Head of caudate nucleus (tissue), 42 donors: ENCODE data around the gene TOMM20.
"Not testable (repeated sequence)": the region's sequence is repeated elsewhere in the genome, so short reads cannot be mapped to it uniquely, and the experiment has no call there.

Experiments
- DNase-seq, 42 donors: peaks; one replicate each; pipeline versions ENCODE4 v3.0.0 to v3.0.0-alpha.2; 2020 to 2021; ENCODE audit warnings: mixed read lengths in 7 of 42
- intact Hi-C: fragments of 100-400 bp; cut with DNase I; formaldehyde crosslinking; loops from one replicate; pipeline ENCODE4 v1.15.0; 2022

The TOMM20 gene

DNA sequence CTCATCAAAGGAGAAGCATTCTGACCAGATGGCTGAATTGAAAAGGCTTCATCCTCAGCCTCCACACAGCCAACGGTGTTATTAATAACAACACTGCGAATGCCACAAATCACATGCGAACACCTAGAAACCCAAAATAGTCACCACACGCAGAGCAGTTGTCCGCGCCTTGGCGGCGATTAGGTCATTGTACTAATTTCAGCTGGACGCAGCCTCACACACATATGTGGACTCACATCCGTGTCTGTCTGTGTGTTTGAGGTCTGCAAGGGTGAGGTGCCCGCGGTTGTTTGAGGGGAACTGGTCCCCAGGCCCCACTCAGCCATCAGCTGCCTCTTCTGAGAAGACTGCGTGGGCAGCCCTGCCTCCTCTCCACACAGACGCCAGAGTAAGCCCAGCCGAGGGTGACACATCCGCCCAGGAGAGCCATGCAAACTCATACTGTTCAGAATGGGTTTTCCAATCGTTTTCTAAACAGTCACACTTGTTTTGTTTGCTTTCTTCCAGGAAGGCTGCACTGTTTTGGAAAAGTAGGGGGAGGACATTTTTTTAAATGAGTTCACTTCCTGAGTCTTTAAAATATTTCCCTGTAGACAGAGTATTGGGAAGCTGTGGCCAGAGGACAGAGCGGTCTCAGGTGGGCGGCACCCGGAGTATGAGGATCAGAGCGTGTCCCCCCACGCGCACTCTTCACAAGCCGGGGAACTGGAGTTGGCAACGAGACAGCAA, 53.4 kb downstream of the TOMM20 start:
- peak in 28 of 42 donors; percentile 19 to 80 (median 47) for DNase-seq
- intact Hi-C loops, result loop anchor here (5.0 kb wide), 1 partner anchor 353 kb away; no protein-coding TSS in a partner anchor

DNA sequence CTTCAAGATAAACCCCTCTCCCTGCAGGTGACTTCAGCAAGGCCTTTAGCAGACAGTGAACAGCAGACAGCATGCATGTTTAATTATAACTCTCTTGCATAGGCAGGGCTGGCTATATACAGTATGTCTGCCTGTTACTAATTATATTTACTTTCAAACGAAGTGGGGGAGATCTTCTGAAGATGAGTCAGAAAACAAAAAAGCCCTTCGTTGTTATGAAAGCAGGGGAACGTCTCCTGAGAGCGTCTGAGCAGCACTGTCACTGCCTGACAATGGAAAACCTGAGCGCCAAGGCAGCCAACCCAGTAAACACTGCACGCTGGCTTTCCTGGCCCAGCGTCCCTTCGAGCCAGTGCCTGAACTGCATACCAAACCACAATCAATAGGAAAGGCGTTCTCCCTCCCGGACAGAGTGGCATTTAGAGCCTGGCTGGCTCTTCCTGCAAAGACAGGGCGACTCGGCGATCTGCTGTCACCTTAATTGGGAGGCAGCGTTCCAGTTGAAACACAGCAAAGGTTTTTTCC, 54.1 kb downstream of the TOMM20 start:
- intact Hi-C loops, result loop anchor here (5.0 kb wide), 2 partner anchors 82 to 352 kb away; no protein-coding TSS in a partner anchor
- DNase-seq, result peak in 35 of 42 donors; percentile 23 to 74 (median 50)

DNA sequence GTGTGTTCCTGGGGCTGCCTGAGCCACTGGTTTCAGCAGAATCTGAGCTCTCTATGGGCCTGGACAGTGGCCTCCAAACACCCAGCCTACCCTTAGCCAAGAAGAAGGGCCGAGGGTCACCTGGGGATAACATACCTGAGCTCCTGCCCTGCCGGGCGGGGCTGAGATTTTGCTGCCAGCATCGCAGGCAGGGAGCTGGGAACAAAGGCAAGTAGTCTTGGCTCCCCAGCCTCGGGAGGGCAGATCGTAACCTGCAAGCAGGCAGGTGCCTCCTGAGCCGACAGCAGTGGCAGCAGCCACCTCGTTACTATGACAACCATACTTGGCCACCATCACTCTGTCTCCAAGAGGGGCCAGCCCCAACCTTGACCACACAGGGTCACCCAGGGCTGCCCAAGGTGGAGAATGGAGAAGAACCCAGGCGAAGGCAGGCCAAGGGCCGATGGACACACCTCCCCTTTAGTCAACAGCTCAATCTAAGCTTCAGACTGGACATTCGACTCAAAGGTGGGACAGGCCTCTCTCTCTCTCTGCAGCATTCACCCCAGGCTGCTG, 54.6 kb downstream of the TOMM20 start:
- intact Hi-C loops, result loop anchor here (5.0 kb wide), 1 partner anchor 82 kb away; no protein-coding TSS in a partner anchor
- no peak for DNase-seq

GRCh38 chr1:235073331-235073967, 55.2 kb downstream of the TOMM20 start:
- intact Hi-C loops, result loop anchor here (5.0 kb wide), 1 partner anchor 81 kb away; no protein-coding TSS in a partner anchor
- DNase-seq, result peak in 24 of 42 donors; percentile 20 to 81 (median 44)

DNA sequence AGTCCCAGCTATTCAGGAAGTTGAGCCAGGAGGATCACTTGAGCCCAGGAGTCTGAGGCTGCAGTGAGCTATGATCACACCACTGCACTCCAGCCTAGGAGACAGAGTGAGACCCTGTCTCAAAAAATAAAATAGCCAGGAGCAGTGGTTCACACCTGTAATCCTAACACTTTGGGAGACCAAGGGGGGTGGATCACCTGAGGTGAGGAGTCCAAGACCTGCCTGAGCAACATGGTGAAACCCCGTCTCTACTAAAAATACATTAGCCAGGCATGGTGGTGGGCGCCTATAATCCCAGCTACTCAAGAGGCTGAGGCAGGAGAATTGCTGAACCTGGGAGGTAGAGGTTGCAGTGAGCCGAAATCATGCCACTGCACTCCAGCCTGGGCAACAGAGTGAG, 56.1 kb downstream of the TOMM20 start:
- intact Hi-C loops, result loop anchor here (5.0 kb wide), 1 partner anchor 80 kb away; no protein-coding TSS in a partner anchor
- not testable (repeated sequence) for DNase-seq

- no peak for DNase-seq
- intact Hi-C loops, result loop anchor here (5.0 kb wide), 1 partner anchor 80 kb away; no protein-coding TSS in a partner anchor
Measured at GRCh38 chr1:235072096-235072495, 56.5 kb downstream of the TOMM20 start.

GRCh38 chr1:235070819-235071218, 57.8 kb downstream of the TOMM20 start:
- DNase-seq, result no peak
- intact Hi-C loops, result loop anchor here (5.0 kb wide), 1 partner anchor 79 kb away; no protein-coding TSS in a partner anchor

DNA sequence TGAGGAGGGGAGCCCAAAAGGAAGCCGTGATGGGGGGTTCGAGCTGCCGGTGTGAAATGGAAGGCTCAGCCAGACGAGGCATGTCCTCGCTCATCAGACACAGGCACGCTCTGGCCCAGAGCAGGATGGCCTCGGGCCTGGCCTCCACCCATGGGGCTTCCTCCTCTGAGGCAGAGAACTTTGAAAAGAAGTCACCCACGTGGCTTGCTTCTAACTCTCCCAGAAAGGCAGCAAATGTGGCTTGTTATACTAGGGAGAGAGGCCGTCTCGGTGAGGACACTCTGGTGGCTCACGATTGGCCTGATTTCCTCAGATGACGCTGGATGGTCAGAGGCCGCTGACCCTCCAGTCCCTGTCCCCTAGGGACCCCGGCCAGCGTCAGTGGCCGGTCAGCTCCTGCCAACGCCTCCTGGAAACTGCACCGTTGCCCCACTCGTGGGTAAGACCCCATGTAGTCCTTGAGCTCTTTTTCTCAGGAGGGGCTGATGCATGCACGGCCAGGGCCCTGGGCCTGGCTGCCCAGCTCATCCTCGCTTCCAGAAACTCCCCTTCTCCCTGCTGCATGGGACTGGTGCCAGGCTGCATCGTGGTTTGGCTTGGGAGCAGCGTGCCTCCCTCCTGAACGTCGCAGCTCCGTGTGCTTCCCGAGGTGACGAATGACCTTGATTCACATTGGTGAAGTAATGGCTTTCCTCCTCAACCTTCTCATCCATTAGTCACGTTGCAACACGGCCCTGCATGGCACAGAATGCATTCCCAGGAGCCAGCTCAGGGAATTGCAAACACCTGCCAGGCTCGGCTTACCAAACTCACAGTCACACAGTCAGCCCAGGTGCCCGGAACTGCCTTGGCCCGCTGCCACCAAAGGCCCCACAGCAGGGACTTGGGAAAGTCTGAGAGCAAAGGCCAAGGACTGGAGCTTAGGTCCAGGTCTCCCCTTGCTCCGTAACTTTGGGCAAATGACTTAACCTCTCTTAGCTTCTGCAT, 58.8 kb downstream of the TOMM20 start:
- intact Hi-C loops, result loop anchor here (5.0 kb wide), 1 partner anchor 78 kb away; no protein-coding TSS in a partner anchor
- no peak for DNase-seq

DNA sequence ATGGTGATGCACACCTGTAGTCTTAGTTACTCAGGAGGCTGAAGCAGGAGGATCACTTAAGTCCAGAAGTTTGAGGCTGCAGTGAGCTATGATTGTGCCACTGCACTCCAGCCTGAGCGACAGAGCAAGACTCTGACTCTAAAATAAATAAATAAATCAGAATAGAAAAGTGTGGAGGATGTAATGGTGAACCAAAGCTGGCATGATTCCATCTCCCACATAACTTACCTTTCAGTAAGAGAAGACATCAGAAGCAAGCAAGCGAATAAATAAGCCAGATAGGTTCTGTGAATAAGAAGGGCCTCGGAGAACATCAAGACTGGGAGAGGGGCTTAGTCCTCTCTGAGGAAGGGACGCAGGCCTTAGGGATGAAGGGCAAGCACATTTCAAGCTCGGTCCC, 59.5 kb downstream of the TOMM20 start:
- intact Hi-C loops, result no loop called here
- no peak for DNase-seq

DNA sequence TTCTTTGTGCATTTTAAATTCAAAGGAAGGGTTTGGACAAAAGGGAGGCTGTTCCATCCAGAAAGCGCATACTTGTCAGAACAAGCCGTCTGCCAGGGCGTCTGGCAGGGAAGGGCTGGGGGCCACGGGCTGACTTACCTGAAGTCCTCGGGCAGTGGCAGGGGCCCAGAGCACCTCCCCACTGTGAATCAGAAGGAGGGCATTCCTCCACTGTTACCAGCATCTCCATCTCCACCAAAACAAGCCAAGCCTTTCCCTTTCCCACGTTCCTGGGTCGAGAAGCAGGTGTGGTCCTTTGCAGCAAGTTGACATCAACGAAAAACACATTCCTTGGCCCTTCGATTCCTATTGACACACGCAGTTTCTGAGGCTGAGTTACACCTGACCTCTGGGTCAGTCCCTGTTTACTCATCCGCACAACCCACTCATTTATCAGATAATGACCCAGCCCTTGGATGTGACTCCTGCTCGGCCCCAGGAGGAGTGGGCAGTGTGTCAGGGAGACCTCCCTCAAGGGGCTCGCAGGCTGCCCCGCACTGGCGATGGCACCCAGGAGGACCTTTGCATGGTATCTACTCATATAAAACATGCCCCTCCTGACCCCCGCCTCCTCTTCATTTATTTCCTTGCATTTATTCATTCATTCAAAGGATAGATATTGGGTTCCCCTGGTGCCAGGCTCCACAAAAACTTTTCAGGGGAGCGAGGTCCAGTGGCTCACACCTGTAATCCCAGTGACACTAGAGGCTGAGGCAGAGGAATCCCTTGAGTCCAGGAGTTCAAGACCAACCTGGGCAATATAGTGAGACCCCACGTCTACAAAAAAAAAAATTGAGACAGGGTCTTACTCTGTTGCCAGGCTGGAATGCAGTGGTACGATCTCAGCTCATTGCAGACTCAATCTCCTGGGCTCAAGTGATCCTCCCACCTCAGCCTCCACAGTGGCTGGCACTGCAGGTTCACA, 60.2 kb downstream of the TOMM20 start:
- intact Hi-C loops, result no loop called here
- DNase-seq, result no peak

DNA sequence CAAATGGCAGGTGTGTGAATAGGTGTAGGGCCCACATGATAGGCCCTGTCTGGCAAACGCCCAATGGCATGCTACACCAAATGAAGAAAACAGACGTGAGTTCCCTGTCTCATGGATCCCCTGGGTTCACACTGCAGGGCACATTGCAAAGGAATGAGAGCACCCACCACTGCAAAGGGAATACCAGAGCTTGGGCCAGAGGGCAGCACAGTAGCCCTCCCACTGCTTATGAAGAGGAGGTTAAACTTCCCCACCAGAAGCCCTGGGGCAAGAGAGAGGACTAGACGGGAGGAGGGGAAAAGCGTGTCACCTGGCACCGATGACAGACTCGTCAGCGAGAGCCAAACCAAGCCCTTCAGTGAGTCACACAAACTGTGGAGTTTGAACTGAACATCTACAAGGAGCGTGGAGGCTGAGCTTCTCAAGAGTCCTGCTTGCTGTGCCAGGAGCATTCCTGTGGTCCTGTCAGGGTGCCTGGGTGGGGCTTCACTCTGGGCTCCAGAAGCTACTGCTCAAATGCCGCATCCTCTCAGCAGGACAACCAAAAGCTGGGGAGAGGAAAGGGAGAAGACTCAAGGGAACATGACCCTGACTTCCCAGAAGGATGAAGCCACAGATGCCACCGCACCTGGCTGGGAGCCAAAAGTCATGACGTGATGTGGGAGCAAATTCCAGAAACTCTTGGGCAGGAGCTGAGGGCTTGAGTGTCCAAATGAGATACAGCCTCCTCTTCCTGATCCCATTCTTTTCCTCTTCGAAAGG, 61.1 kb downstream of the TOMM20 start:
- peak in 41 of 42 donors; percentile 46 to 90 (median 76) for DNase-seq
- intact Hi-C loops, result no loop called here

- no peak for DNase-seq
- intact Hi-C loops, result no loop called here
Measured at GRCh38 chr1:235063068-235063765, 65.4 kb downstream of the TOMM20 start.

GRCh38 chr1:235060607-235061470, 67.8 kb downstream of the TOMM20 start:
- DNase-seq, result no peak
- intact Hi-C loops, result no loop called here
